ENCODE measurements around the gene PSG4. TPM values are rescaled to one million over a fixed set of nuclear protein-coding genes. Genes with fewer than 3 reads are reported as not detected.
"Not testable (repeated sequence)": the region's sequence is repeated elsewhere in the genome, so short reads cannot be mapped to it uniquely, and the experiment has no call there.

The PSG4 gene
- total and polyA plus RNA-seq, 2 of the 8 experiments (the other 6 are each of a cell fraction or from before 2014, with no cell fraction given) = not detected

- TF ChIP-seq CTCF (IDR thresholded peaks at IDR 0.05; ENCODE audit: control extremely low read depth in 1 of 3, insufficient read depth in 1 of 3, low read depth in 1 of 3, low read length in 3 of 3) (0 out of 4 replicates have a peak, but pooled peaks of 1 of the 3 experiments have one; percentile 6), SP2 (IDR thresholded peaks at IDR 0.05; ENCODE audit: low read length) (no peak), E2F6 (IDR thresholded peaks at IDR 0.05) (no peak), CREB1 (IDR thresholded peaks at IDR 0.05) (no peak), EGR1 (IDR thresholded peaks at IDR 0.05; ENCODE audit: borderline replicate concordance, low read depth, low read length) (no peak), CBX8 (IDR thresholded peaks at IDR 0.05; ENCODE audit: borderline replicate concordance, low read depth, low read length) (no peak), RAD21 (IDR thresholded peaks at IDR 0.05 in 1 of 2, conservative IDR thresholded peaks at IDR 0.05 in 1 of 2; ENCODE audit: low read depth in 2 of 2, low read length in 2 of 2) (peak; percentile 33 to 38), HDAC2 (IDR thresholded peaks at IDR 0.05; ENCODE audit: borderline replicate concordance in 1 of 2, low read depth in 2 of 2, low read length in 2 of 2) (no peak), SIX5 (IDR thresholded peaks at IDR 0.05; ENCODE audit: low read depth, low read length) (no peak)
These were observed 23.9 kb upstream of the PSG4 start (continued) for GRCh38 chr19:43229315-43229714.

- H4K5ac ChIP-seq (ENCODE audit: insufficient read length, low read depth, low read length); H4K8ac ChIP-seq (ENCODE audit: extremely low read depth, insufficient read depth, low read length): not testable (repeated sequence)
These were observed 23.3 kb upstream of the PSG4 start for GRCh38 chr19:43228730-43229129.

More at GRCh38 chr19:43228730-43229129, 23.3 kb upstream of the PSG4 start:
- H4K20me1 ChIP-seq (replicated peaks in 1 of 2; ENCODE audit: control insufficient read depth in 1 of 2, insufficient read depth in 2 of 2, low read length in 2 of 2); H3K18ac ChIP-seq (ENCODE audit: extremely low read depth, low read length); H3K9ac ChIP-seq (replicated peaks in 1 of 4; ENCODE audit: extremely low read depth in 1 of 4, low read depth in 3 of 4, low read length in 3 of 4); H3K14ac ChIP-seq (ENCODE audit: insufficient read length); H3K4me2 ChIP-seq (ENCODE audit: insufficient read depth in 1 of 2, low read depth in 2 of 2, low read length in 2 of 2); CTCF ChIA-PET (ENCODE audit: partially characterized antibody); POLR2A ChIA-PET (ENCODE audit: partially characterized antibody); H4K91ac ChIP-seq (replicated peaks; ENCODE audit: insufficient read length, low read length); H3K27me3 ChIP-seq (replicated peaks in 1 of 4; ENCODE audit: control insufficient read depth in 3 of 4, extremely low read depth in 1 of 4, insufficient read depth in 3 of 4, low read length in 3 of 4); H3K79me1 ChIP-seq (ENCODE audit: low read depth, low read length); H2BK15ac ChIP-seq (ENCODE audit: low read length); H2BK20ac ChIP-seq (ENCODE audit: low read length); H3K36me3 ChIP-seq (ENCODE audit: control insufficient read depth in 2 of 4, insufficient read depth in 4 of 4, low read length in 3 of 4); H3K4ac ChIP-seq (replicated peaks; ENCODE audit: insufficient read length, low read depth, low read length); FAIRE-seq; H2BK12ac ChIP-seq (ENCODE audit: low read depth, low read length); H3K79me2 ChIP-seq (ENCODE audit: control insufficient read depth in 1 of 2, insufficient read depth in 2 of 2, low read length in 2 of 2); H3K23me2 ChIP-seq (ENCODE audit: low read depth, low read length); H2BK5ac ChIP-seq (ENCODE audit: low read depth, low read length); H2AFZ ChIP-seq (ENCODE audit: low read length); H3K23ac ChIP-seq (ENCODE audit: insufficient read length); H3K4me1 ChIP-seq (replicated peaks in 1 of 4; ENCODE audit: control insufficient read depth in 3 of 4, insufficient read depth in 4 of 4, low read length in 3 of 4); H3K27ac ChIP-seq (ENCODE audit: low read depth, low read length); H3K4me3 ChIP-seq (ENCODE audit: extremely low read depth in 1 of 4, insufficient read depth in 2 of 4, low read depth in 3 of 4, low read length in 4 of 4); H2BK120ac ChIP-seq (replicated peaks; ENCODE audit: low read depth, low read length); H2AK5ac ChIP-seq (ENCODE audit: low read depth, low read length); H3K56ac ChIP-seq (replicated peaks; ENCODE audit: insufficient read length, low read depth, low read length): not testable (repeated sequence)
- DNase-seq (ENCODE audit: low read depth in 1 of 2, low spot score in 2 of 2) = peak in 1 of 2 experiments; percentile 45
- 72% methylated on average over 2 of the region's 2 CpGs; no CpG with 5 or more reads in 1 of the 2 experiments for WGBS, 2 experiments (ENCODE audit: extremely low coverage in 1 of 2, insufficient coverage in 1 of 2, insufficient read length in 1 of 2, insufficient replicate concordance in 2 of 2, low coverage in 1 of 2, low lambda C conversion rate in 2 of 2, missing lambda C conversion rate in 1 of 2)
- peaks cover 21 to 42% of the 10 kb centered on the region in 2 experiments; a peak in 3 of 4 replicates for H3K9me3 ChIP-seq (ENCODE audit: insufficient read depth in 2 of 2, low read depth in 1 of 2, low read length in 1 of 2)
